ENCODE data around the gene CDH4. TPM values are rescaled to one million over a fixed set of nuclear protein-coding genes. Genes with fewer than 3 reads are reported as not detected.

CDH4 gene
- total RNA-seq, 1 donor from 2014 or later = 3.2 TPM

DNA sequence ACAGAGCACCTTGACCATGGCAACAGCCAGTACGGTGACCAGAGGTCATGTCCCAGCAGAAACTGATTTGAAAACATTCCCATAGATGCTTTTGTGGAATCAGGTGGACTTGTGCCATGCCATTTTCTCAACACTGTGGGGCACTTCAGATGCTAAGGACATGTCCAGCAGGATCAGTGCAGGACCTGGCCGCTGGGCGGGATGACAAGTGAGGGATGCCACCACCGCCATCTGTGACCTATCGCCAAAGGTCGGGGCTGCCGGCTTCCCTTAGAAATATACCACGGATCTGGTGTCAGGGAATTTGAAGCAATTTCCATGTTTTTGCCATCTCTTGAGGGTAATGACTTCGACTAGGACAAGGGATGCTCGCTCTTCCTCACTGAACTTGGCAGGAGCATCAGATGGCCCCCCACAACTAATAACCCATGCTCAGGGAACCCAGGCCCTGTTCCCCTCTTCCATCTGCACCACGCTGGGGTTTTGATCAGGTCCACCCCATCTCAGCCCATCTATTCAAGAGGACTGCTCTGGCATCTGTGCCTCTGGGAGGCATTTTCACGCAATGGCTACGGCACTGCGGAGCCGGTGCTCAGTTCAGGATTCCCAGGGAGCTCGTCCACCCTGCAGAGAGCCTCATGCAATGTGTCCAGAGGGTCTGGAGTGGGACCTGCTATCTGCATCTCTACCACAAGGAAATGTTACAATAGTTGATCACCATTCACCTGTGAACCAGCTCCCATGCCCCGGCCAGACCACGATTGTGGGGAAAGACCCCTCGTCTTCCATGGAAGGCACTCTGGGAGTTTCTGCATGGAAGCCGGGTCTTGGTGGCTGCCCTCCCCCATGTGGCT, 511.1 kb downstream of the CDH4 start:
- Mint-ChIP-seq H3K4me1 (ENCODE audit: low read depth, unreplicated experiment) (peaks cover 3% of the 10 kb centered on the region), H3K4me3 (ENCODE audit: unreplicated experiment) (no peak overlapping the region), H3K27me3 (ENCODE audit: low read depth, unreplicated experiment) (peaks cover 51% of the 10 kb centered on the region), H3K27ac (ENCODE audit: unreplicated experiment) (no peak overlapping the region), H3K9me3 (ENCODE audit: unreplicated experiment) (no peaks in the 10 kb centered on the region), H3K36me3 (ENCODE audit: low read depth, unreplicated experiment) (no peaks in the 10 kb centered on the region)
- TF ChIP-seq, protein P1, sequence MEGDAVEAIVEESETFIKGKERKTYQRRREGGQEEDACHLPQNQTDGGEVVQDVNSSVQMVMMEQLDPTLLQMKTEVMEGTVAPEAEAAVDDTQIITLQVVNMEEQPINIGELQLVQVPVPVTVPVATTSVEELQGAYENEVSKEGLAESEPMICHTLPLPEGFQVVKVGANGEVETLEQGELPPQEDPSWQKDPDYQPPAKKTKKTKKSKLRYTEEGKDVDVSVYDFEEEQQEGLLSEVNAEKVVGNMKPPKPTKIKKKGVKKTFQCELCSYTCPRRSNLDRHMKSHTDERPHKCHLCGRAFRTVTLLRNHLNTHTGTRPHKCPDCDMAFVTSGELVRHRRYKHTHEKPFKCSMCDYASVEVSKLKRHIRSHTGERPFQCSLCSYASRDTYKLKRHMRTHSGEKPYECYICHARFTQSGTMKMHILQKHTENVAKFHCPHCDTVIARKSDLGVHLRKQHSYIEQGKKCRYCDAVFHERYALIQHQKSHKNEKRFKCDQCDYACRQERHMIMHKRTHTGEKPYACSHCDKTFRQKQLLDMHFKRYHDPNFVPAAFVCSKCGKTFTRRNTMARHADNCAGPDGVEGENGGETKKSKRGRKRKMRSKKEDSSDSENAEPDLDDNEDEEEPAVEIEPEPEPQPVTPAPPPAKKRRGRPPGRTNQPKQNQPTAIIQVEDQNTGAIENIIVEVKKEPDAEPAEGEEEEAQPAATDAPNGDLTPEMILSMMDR (IDR thresholded peaks at IDR 0.05; ENCODE audit: insufficient read depth, low read depth, low read length) = no peak
- no peak for TF ChIP-seq EZH2 (IDR thresholded peaks at IDR 0.05; ENCODE audit: insufficient read depth, low read length)
- H3K9me3 ChIP-seq (ENCODE audit: insufficient read depth, low read depth, low read length) = no peaks in the 10 kb centered on the region
- H3K36me3 ChIP-seq (ENCODE audit: insufficient read depth, low read length) = no peaks in the 10 kb centered on the region
- no peak overlapping the region for H3K4me2 ChIP-seq (ENCODE audit: low read length)
- no peak overlapping the region for H3K9ac ChIP-seq (ENCODE audit: low read length)
- FAIRE-seq (no peak), DNase-seq (ENCODE audit: low read depth) (no peak)
- H3K79me2 ChIP-seq (ENCODE audit: insufficient read depth, low read length) = no peaks in the 10 kb centered on the region
- no peaks in the 10 kb centered on the region for H3K4me1 ChIP-seq (ENCODE audit: insufficient read depth, low read length)
- H3K27ac ChIP-seq (ENCODE audit: low read depth, low read length) = no peak overlapping the region
- H3K27me3 ChIP-seq (ENCODE audit: insufficient read depth, low read length) = no peaks in the 10 kb centered on the region
- no peaks in the 10 kb centered on the region for H4K20me1 ChIP-seq (ENCODE audit: insufficient read depth, low read length)
- H2AFZ ChIP-seq (ENCODE audit: low read depth, low read length) = no peak overlapping the region
- no peak overlapping the region for H3K4me3 ChIP-seq (ENCODE audit: insufficient read depth, low read depth, low read length)

DNA sequence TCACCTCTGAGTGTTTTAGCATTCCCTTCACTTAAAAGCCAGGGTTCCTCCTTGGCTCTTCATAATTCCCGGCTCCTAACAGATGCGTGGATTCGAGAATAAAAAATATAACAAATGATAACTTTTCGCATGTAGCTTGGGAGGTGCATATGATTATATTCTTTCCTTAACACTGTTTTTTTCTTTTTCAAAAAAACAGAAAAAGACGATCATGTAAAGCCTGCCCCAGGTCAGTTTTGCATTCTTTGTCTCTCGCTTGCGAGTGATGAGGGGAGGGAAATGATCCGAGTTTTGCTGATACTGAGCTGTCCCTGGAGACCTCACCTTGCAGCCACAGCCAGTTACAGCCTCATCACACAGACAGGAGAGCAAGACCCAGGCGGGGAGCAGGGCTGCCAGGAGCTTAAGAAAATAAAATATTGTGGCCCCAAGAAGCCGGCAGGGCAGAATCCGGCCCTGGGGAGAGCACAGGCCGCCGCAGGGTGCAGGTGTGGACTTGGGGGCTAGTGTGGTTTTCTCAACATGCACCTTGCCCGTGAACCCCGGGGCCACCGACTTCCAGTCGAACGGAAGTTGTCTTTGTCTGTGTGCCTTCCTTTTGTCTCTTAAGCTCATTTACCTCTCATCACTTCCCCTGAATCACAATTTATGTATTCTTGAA, 511.8 kb downstream of the CDH4 start:
- DNase-seq (ENCODE audit: low read depth) (no peak), FAIRE-seq (no peak)
- Histone ChIP-seq H3K36me3 (ENCODE audit: insufficient read depth, low read length) (no peaks in the 10 kb centered on the region), H3K9me3 (ENCODE audit: insufficient read depth, low read depth, low read length) (no peaks in the 10 kb centered on the region), H2AFZ (ENCODE audit: low read depth, low read length) (no peak overlapping the region), H3K79me2 (ENCODE audit: insufficient read depth, low read length) (no peaks in the 10 kb centered on the region), H3K4me1 (ENCODE audit: insufficient read depth, low read length) (no peaks in the 10 kb centered on the region), H4K20me1 (ENCODE audit: insufficient read depth, low read length) (no peaks in the 10 kb centered on the region), H3K27ac (ENCODE audit: low read depth, low read length) (no peak overlapping the region), H3K4me2 (ENCODE audit: low read length) (no peak overlapping the region), H3K9ac (ENCODE audit: low read length) (no peak overlapping the region), H3K4me3 (ENCODE audit: insufficient read depth, low read depth, low read length) (no peak overlapping the region), H3K27me3 (ENCODE audit: insufficient read depth, low read length) (no peaks in the 10 kb centered on the region)
- Mint-ChIP-seq H3K27ac (ENCODE audit: unreplicated experiment) (peak overlapping the region; percentile 26), H3K27me3 (ENCODE audit: low read depth, unreplicated experiment) (peaks cover 59% of the 10 kb centered on the region), H3K9me3 (ENCODE audit: unreplicated experiment) (no peaks in the 10 kb centered on the region), H3K36me3 (ENCODE audit: low read depth, unreplicated experiment) (no peaks in the 10 kb centered on the region), H3K4me1 (ENCODE audit: low read depth, unreplicated experiment) (no peaks in the 10 kb centered on the region), H3K4me3 (ENCODE audit: unreplicated experiment) (no peak overlapping the region)
- TF ChIP-seq, protein P1 (IDR thresholded peaks at IDR 0.05; ENCODE audit: insufficient read depth, low read depth, low read length) = no peak
- no peak for TF ChIP-seq EZH2 (IDR thresholded peaks at IDR 0.05; ENCODE audit: insufficient read depth, low read length)

Data from astrocyte (in vitro differentiated cells and primary cell).